ENCODE measurements around the gene IPCEF1.

IPCEF1 gene

DNA sequence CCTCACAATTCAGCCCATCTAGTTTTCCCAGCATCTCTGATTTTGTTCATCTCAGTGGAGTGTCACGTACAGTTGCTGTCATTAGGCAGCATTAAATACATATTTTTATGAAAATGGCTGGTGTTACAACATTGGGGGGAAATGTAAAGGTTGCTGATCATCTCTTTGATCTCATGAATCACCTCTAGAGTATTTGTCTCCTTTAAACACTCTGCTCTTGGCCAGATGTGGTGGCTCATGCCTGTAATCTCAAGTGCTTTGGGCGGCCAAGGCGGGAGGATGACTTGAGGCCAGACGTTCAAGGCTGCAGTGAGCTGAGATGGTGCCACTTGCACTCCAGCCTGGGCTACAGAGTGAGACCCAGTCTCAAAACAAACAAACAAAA is 128.1 kb downstream of the IPCEF1 start:
- no peak for TF ChIP-seq EZH2phosphoT487 (IDR thresholded peaks at IDR 0.05; ENCODE audit: borderline replicate concordance)
- TF ChIP-seq, protein P1, sequence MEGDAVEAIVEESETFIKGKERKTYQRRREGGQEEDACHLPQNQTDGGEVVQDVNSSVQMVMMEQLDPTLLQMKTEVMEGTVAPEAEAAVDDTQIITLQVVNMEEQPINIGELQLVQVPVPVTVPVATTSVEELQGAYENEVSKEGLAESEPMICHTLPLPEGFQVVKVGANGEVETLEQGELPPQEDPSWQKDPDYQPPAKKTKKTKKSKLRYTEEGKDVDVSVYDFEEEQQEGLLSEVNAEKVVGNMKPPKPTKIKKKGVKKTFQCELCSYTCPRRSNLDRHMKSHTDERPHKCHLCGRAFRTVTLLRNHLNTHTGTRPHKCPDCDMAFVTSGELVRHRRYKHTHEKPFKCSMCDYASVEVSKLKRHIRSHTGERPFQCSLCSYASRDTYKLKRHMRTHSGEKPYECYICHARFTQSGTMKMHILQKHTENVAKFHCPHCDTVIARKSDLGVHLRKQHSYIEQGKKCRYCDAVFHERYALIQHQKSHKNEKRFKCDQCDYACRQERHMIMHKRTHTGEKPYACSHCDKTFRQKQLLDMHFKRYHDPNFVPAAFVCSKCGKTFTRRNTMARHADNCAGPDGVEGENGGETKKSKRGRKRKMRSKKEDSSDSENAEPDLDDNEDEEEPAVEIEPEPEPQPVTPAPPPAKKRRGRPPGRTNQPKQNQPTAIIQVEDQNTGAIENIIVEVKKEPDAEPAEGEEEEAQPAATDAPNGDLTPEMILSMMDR (conservative IDR thresholded peaks at IDR 0.05; ENCODE audit: low read length): no peak
- Histone ChIP-seq H2AFZ (ENCODE audit: low read length) (no peak overlapping the region), H3K9ac (ENCODE audit: low read depth, low read length, poor library complexity, severe bottlenecking) (no peak overlapping the region), H3K4me1 (ENCODE audit: insufficient read depth, low read length, poor library complexity, severe bottlenecking) (peaks cover 34% of the 10 kb centered on the region), H3K36me3 (ENCODE audit: insufficient read depth, low read length) (no peaks in the 10 kb centered on the region), H3K79me2 (ENCODE audit: insufficient read depth, low read length) (0 out of 2 replicates have a peak, but pooled peaks cover 3% of the 10 kb centered on the region), H3K9me3 (ENCODE audit: insufficient read depth, low read depth, low read length) (no peaks in the 10 kb centered on the region), H4K20me1 (ENCODE audit: insufficient read depth, low read length, poor library complexity, severe bottlenecking) (no peaks in the 10 kb centered on the region), H3K4me3 (ENCODE audit: low read length, poor library complexity, severe bottlenecking) (no peak overlapping the region), H3K27me3 (ENCODE audit: insufficient read depth, low read length, poor library complexity, severe bottlenecking) (no peaks in the 10 kb centered on the region), H3K9me2 (replicated peaks; ENCODE audit: low read depth, low read length) (no peaks in the 10 kb centered on the region), H3K4me2 (ENCODE audit: low read depth, low read length, poor library complexity, severe bottlenecking) (no peak overlapping the region), H3F3A (ENCODE audit: low read depth) (no peaks in the 10 kb centered on the region)

DNA sequence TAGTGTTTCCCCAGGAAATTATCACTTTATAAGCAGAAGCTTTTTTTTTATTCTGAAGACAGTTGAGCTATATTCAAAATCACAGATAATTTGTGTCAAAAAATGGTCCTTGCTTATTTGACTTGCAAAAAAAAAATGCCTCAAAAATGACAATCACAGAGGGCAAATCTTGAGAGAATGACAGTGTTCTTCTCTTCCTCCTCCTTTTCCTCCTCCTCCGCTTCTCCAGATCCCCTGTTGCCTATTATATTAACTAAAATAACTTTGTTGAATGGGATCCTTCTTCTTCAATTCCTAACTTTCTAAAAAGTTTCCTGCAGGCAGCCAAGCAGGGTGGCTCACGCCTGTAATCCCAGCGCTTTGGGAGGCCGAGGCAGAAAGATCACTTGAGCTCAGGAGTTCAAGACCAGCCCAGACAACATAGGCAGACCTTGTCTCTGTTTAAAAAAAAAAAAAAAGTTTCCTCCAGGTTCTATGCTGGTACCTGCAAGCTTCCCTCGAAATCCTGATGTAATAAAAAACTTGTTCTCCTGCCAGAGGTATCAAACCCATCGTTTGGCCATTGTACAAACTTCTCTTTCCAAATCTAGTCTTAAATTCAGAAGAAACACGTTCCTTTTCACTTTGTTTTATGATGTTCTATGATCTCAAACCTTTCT is 128.6 kb downstream of the IPCEF1 start:
- peaks cover 28% of the 10 kb centered on the region for H3K4me1 ChIP-seq (ENCODE audit: insufficient read depth, low read length, poor library complexity, severe bottlenecking)
- no peaks in the 10 kb centered on the region for H3K36me3 ChIP-seq (ENCODE audit: insufficient read depth, low read length)
- H3K4me3 ChIP-seq (ENCODE audit: low read length, poor library complexity, severe bottlenecking): no peak overlapping the region
- H4K20me1 ChIP-seq (ENCODE audit: insufficient read depth, low read length, poor library complexity, severe bottlenecking): no peaks in the 10 kb centered on the region
- H3K9me2 ChIP-seq (replicated peaks; ENCODE audit: low read depth, low read length): no peaks in the 10 kb centered on the region
- 0 out of 2 replicates have a peak, but pooled peaks cover 3% of the 10 kb centered on the region for H3K79me2 ChIP-seq (ENCODE audit: insufficient read depth, low read length)
- no peaks in the 10 kb centered on the region for H3K9me3 ChIP-seq (ENCODE audit: insufficient read depth, low read depth, low read length)
- no peak overlapping the region for H2AFZ ChIP-seq (ENCODE audit: low read length)
- no peak overlapping the region for H3K4me2 ChIP-seq (ENCODE audit: low read depth, low read length, poor library complexity, severe bottlenecking)
- H3K27me3 ChIP-seq (ENCODE audit: insufficient read depth, low read length, poor library complexity, severe bottlenecking): no peaks in the 10 kb centered on the region
- TF ChIP-seq, protein P1 (conservative IDR thresholded peaks at IDR 0.05; ENCODE audit: low read length): no peak
- no peak for TF ChIP-seq EZH2phosphoT487 (IDR thresholded peaks at IDR 0.05; ENCODE audit: borderline replicate concordance)
- no peak overlapping the region for H3K9ac ChIP-seq (ENCODE audit: low read depth, low read length, poor library complexity, severe bottlenecking)
- no peaks in the 10 kb centered on the region for H3F3A ChIP-seq (ENCODE audit: low read depth)

DNA sequence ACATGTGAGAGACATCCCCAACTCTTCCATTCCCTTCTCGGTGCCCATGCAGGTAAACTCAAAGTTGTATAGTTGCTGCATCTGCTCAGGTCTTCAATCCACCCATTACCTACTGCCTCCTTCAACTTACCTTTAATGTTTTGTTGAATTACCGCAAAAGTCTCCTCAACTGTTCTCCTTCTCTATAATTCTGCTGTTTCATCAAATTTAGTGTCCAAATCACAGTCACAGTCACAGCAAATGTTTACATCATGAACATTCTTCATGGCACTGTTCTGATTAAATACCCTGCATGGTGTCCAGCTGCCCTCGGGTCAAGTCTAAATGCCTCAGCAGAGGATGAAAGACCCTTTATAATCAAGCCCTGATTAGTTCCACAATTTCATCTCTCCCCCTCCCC is 130.1 kb downstream of the IPCEF1 start:
- no peaks in the 10 kb centered on the region for H3K36me3 ChIP-seq (ENCODE audit: insufficient read depth, low read length)
- H3K4me3 ChIP-seq (ENCODE audit: low read length, poor library complexity, severe bottlenecking): no peak overlapping the region
- H2AFZ ChIP-seq (ENCODE audit: low read length): no peak overlapping the region
- H3F3A ChIP-seq (ENCODE audit: low read depth): no peaks in the 10 kb centered on the region
- no peaks in the 10 kb centered on the region for H3K9me3 ChIP-seq (ENCODE audit: insufficient read depth, low read depth, low read length)
- H3K4me1 ChIP-seq (ENCODE audit: insufficient read depth, low read length, poor library complexity, severe bottlenecking): peaks cover 25% of the 10 kb centered on the region
- H3K79me2 ChIP-seq (ENCODE audit: insufficient read depth, low read length): 0 out of 2 replicates have a peak, but pooled peaks cover 3% of the 10 kb centered on the region
- H4K20me1 ChIP-seq (ENCODE audit: insufficient read depth, low read length, poor library complexity, severe bottlenecking): no peaks in the 10 kb centered on the region
- H3K4me2 ChIP-seq (ENCODE audit: low read depth, low read length, poor library complexity, severe bottlenecking): no peak overlapping the region
- TF ChIP-seq, protein P1 (conservative IDR thresholded peaks at IDR 0.05; ENCODE audit: low read length): no peak
- TF ChIP-seq EZH2phosphoT487 (IDR thresholded peaks at IDR 0.05; ENCODE audit: borderline replicate concordance): no peak
- H3K9me2 ChIP-seq (replicated peaks; ENCODE audit: low read depth, low read length): no peaks in the 10 kb centered on the region
- no peak overlapping the region for H3K9ac ChIP-seq (ENCODE audit: low read depth, low read length, poor library complexity, severe bottlenecking)
- no peaks in the 10 kb centered on the region for H3K27me3 ChIP-seq (ENCODE audit: insufficient read depth, low read length, poor library complexity, severe bottlenecking)
